Keratinocyte (primary cell): ENCODE results near the gene SPATA45. TPM values are rescaled to one million over a fixed set of nuclear protein-coding genes. Genes with fewer than 3 reads are reported as not detected.

Experiments used
- DNase-seq: peaks from one replicate; pipeline ENCODE4 v3.0.0-alpha.2; 2011; ENCODE audit warnings: low read depth, missing footprints, low spot score
- FAIRE-seq: peaks from 2 replicates; lab custom pipeline; 2011; peaks lifted over from hg19 to GRCh38; lab: Jason Lieb, UNC
- H2AFZ ChIP-seq: 2 replicates; pipeline ENCODE4 v1.6.0; 2012; ENCODE audit warnings: low read length, control low read depth, inconsistent platforms; ENCODE audit not compliant: control insufficient read depth
- H3K27ac ChIP-seq: 2 replicates; pipeline ENCODE4 v1.5.1; 2011; ENCODE audit warnings: low read length; ENCODE audit not compliant: control insufficient read depth, insufficient read depth
- H3K27me3 ChIP-seq: 3 replicates; pipeline ENCODE4 v1.6.0; 2011; ENCODE audit warnings: low read length; ENCODE audit not compliant: control insufficient read depth, insufficient read depth; ENCODE audit errors: extremely low read depth
- H3K36me3 ChIP-seq, 2 experiments: 2 replicates in 1 of 2; 3 replicates in 1 of 2; pipeline ENCODE4 v1.5.1; 2011; ENCODE audit warnings: low read length in 2 of 2, mild to moderate bottlenecking in 1 of 2; ENCODE audit not compliant: control insufficient read depth in 2 of 2, insufficient read depth in 2 of 2; ENCODE audit errors: extremely low read depth in 1 of 2
- H3K4me1 ChIP-seq: 3 replicates; pipeline ENCODE4 v1.5.1; 2011; ENCODE audit warnings: low read length; ENCODE audit not compliant: control insufficient read depth, insufficient read depth; ENCODE audit errors: extremely low read depth
- H3K4me2 ChIP-seq: 3 replicates; pipeline ENCODE4 v1.6.0; 2011; ENCODE audit warnings: low read depth, low read length; ENCODE audit not compliant: control insufficient read depth, insufficient read depth; ENCODE audit errors: extremely low read depth
- H3K4me3 ChIP-seq, 3 experiments: fragments of 200-600 bp in 1 of 3; sonication (generic) in 1 of 3; 2 replicates in 2 of 3; 3 replicates in 1 of 3; pipeline ENCODE4 v1.5.1; 2011 to 2016; ENCODE audit warnings: low read length in 3 of 3, mild to moderate bottlenecking in 3 of 3, control low read depth in 2 of 3, inconsistent platforms in 1 of 3, low read depth in 1 of 3, mixed read lengths in 1 of 3, mixed run types in 1 of 3, moderate library complexity in 1 of 3; ENCODE audit not compliant: control insufficient read depth in 2 of 3, insufficient read depth in 2 of 3; ENCODE audit errors: extremely low read depth in 1 of 3
- H3K79me2 ChIP-seq: 2 replicates; pipeline ENCODE4 v1.6.0; 2012; ENCODE audit warnings: low read length; ENCODE audit not compliant: control insufficient read depth, insufficient read depth
- H3K9ac ChIP-seq: 3 replicates; pipeline ENCODE4 v1.6.0; 2011; ENCODE audit warnings: low read length; ENCODE audit not compliant: control insufficient read depth, insufficient read depth; ENCODE audit errors: extremely low read depth
- H3K9me1 ChIP-seq: 3 replicates; pipeline ENCODE4 v1.6.0; 2011; ENCODE audit warnings: low read length; ENCODE audit not compliant: control insufficient read depth, insufficient read depth; ENCODE audit errors: extremely low read depth
- H3K9me3 ChIP-seq: 2 replicates; pipeline ENCODE4 v1.5.1; 2012; ENCODE audit warnings: low read depth, low read length; ENCODE audit not compliant: control insufficient read depth
- H4K20me1 ChIP-seq: 3 replicates; pipeline ENCODE4 v1.6.0; 2011; ENCODE audit warnings: low read length; ENCODE audit not compliant: control insufficient read depth, insufficient read depth; ENCODE audit errors: extremely low read depth
- EZH2 ChIP-seq: IDR thresholded peaks from one replicate; pipeline ENCODE4 v1.6.1; 2012; ENCODE audit warnings: inconsistent platforms, mild to moderate bottlenecking, low read length, moderate library complexity
- dilution Hi-C: fragments of 300-500 bp; cut with MboI; formaldehyde crosslinking; loops from one replicate; pipeline ENCODE4 v1.7.0; 2020; ENCODE audit warnings: low sequenced_read_pairs; ENCODE audit not compliant: extremely low pct_ligation_motif_present
- polyA plus RNA-seq, 5 experiments: library from polyadenylated mRNA; depleted of rRNA in 3 of 5; stranded (reverse) in 3 of 5; stranded (forward) in 1 of 5; unstranded in 1 of 5; fragments of >200 nt; gene quantifications; 1 replicate in 1 of 5; 2 replicates in 3 of 5; 3 replicates in 1 of 5; pipeline versions ENCODE4 v1.2.1 to v1.2.3, GENCODE V29; 2011 to 2012; ENCODE audit warnings: missing spikeins in 2 of 5, low read depth in 1 of 5, low replicate concordance in 1 of 5
- TF ChIP-seq, protein P1 (sequence below), 3 experiments: IDR thresholded peaks in 1 of 3; conservative IDR thresholded peaks in 1 of 3; optimal IDR thresholded peaks in 1 of 3; 2 replicates in 2 of 3; 3 replicates in 1 of 3; pipeline versions ENCODE3 to v1.5.1; 2011; ENCODE audit warnings: low read length in 3 of 3, mild to moderate bottlenecking in 3 of 3, moderate library complexity in 2 of 3, control low read depth in 1 of 3, inconsistent platforms in 1 of 3; ENCODE audit not compliant: insufficient read depth in 2 of 3; ENCODE audit errors: extremely low read depth in 1 of 3

Gene SPATA45
- polyA plus RNA-seq, 1 donor (not counting 4 experiments of a cell fraction or from before 2014, with no cell fraction given), result not detected

DNA sequence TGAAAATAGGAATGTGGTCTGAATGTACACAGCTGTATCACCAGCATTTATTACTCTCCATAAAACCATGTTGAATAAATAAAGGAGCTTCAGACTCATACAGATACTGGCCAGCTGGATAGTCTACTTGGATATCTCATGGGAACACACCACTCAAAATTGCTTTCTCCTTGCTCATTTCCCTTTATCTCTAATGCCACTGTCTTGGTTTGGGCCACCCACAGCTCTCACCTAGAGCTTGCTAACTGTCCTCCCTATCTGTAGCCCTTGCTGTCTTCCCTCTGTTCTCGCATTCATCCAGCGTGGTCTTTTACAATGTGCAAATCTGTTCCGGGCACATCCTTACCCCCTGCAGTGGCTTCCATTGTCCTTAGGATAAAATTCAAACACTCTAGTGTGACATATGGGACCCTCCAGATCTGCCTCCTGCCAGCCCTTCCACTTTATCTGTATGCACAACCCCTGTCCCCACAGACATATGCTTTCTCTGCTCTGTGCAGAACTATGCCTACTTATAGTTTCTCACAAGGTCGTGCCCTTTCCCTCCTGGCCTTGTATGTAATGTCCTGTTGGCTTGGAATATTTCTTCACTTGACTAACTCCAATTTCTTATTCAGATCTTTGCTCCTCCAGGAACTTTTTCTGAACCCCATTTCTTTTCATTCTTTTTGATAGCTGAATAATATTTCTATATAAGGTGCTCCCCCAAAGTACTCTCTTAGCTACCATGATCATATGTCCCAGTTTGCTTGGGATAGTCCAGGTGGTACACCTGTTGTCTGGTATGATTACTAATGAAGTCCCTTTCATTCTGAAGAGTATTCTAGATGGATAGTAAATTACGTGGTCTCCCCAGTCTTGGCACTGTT, 13.5 kb upstream of the SPATA45 start:
- Histone ChIP-seq H3K9ac (no peak overlapping the region), H3K4me3 (peak overlapping the region in 1 of 3 experiments; percentile 25), H2AFZ (no peak overlapping the region), H3K4me1 (peaks cover 22% of the 10 kb centered on the region), H3K9me1 (peaks cover 3% of the 10 kb centered on the region), H3K79me2 (peaks cover 55% of the 10 kb centered on the region), H3K4me2 (peak overlapping the region; percentile 51), H3K27me3 (no peaks in the 10 kb centered on the region), H4K20me1 (no peaks in the 10 kb centered on the region), H3K9me3 (no peaks in the 10 kb centered on the region), H3K36me3 (peaks cover 6 to 7% of the 10 kb centered on the region in 2 experiments), H3K27ac (no peak overlapping the region)
- DNase-seq (no peak), FAIRE-seq (no peak)
- dilution Hi-C loops, result no loop called here
- TF ChIP-seq EZH2, result no peak
- TF ChIP-seq, protein P1, sequence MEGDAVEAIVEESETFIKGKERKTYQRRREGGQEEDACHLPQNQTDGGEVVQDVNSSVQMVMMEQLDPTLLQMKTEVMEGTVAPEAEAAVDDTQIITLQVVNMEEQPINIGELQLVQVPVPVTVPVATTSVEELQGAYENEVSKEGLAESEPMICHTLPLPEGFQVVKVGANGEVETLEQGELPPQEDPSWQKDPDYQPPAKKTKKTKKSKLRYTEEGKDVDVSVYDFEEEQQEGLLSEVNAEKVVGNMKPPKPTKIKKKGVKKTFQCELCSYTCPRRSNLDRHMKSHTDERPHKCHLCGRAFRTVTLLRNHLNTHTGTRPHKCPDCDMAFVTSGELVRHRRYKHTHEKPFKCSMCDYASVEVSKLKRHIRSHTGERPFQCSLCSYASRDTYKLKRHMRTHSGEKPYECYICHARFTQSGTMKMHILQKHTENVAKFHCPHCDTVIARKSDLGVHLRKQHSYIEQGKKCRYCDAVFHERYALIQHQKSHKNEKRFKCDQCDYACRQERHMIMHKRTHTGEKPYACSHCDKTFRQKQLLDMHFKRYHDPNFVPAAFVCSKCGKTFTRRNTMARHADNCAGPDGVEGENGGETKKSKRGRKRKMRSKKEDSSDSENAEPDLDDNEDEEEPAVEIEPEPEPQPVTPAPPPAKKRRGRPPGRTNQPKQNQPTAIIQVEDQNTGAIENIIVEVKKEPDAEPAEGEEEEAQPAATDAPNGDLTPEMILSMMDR (optimal IDR thresholded peaks at IDR 0.05 in 1 of 3, IDR thresholded peaks at IDR 0.05 in 1 of 3, conservative IDR thresholded peaks at IDR 0.05 in 1 of 3; ENCODE audit: extremely low read depth in 1 of 3, insufficient read depth in 2 of 3, low read length in 3 of 3), result no peak

DNA sequence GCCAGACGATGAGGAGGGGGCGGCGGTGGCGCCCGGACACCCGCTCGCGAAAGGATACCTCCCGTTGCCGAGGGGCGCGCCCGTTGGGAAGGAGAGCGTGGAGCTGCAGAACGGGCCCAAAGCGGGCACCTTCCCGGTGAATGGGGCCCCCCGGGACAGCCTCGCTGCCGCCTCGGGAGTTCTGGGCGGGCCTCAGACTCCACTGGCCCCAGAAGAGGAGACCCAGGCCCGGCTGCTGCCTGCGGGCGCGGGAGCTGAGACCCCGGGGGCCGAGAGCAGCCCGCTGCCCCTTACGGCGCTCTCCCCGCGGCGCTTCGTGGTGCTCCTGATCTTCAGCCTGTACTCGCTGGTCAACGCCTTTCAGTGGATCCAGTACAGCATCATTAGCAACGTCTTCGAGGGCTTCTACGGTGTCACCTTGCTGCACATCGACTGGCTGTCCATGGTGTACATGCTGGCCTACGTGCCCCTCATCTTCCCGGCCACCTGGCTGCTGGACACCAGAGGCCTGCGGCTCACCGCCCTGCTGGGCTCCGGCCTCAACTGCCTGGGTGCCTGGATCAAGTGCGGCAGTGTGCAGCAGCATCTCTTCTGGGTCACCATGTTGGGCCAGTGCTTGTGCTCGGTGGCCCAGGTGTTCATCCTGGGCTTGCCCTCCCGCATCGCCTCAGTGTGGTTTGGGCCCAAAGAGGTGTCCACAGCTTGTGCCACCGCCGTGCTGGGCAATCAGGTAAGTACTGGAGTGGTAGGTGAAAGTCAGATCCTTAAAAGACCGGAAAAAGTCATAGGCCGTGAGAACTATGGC, 11.2 kb upstream of the SPATA45 start:
- Histone ChIP-seq H2AFZ (peak overlapping the region; percentile 88), H3K27ac (peak overlapping the region; percentile 56), H3K4me2 (peak overlapping the region; percentile 87), H3K27me3 (no peaks in the 10 kb centered on the region), H3K4me1 (peaks cover 22% of the 10 kb centered on the region), H3K79me2 (peaks cover 49% of the 10 kb centered on the region), H3K9me3 (no peaks in the 10 kb centered on the region), H3K4me3 (peak overlapping the region; percentile 71 to 86 (median 84)), H3K36me3 (peaks cover 2 to 6% of the 10 kb centered on the region in 2 experiments), H4K20me1 (no peaks in the 10 kb centered on the region), H3K9ac (peak overlapping the region; percentile 85), H3K9me1 (peaks cover 3% of the 10 kb centered on the region)
- FAIRE-seq, result no peak
- TF ChIP-seq, protein P1 (optimal IDR thresholded peaks at IDR 0.05 in 1 of 3, IDR thresholded peaks at IDR 0.05 in 1 of 3, conservative IDR thresholded peaks at IDR 0.05 in 1 of 3; ENCODE audit: extremely low read depth in 1 of 3, insufficient read depth in 2 of 3, low read length in 3 of 3), result no peak
- TF ChIP-seq EZH2, result no peak
- no peak for DNase-seq
- dilution Hi-C loops, result no loop called here
